ENCODE results near the gene HMOX1. TPM values are rescaled to one million over a fixed set of nuclear protein-coding genes. Genes with fewer than 3 reads are reported as not detected.

Gene HMOX1
- total RNA-seq, 1 donor from 2014 or later, result 54.0 TPM

GRCh38 chr22:35348703-35349102 lies 32.2 kb upstream of the HMOX1 start:
- no peak for DNase-seq
- Histone ChIP-seq H3K4me1 (peaks cover 20% of the 10 kb centered on the region), H3K27me3 (no peaks in the 10 kb centered on the region), H3K4me3 (no peak overlapping the region), H3K27ac (no peak overlapping the region), H3K36me3 (peaks cover 37% of the 10 kb centered on the region), H3K9me3 (no peaks in the 10 kb centered on the region)
- TF ChIP-seq CTCF (IDR thresholded peaks at IDR 0.05), result no peak
- no peak for ATAC-seq
- intact Hi-C loops (cut with DNase I), result no loop called here

- H3K4me1 ChIP-seq, result peaks cover 20% of the 10 kb centered on the region
- no peaks in the 10 kb centered on the region for H3K27me3 ChIP-seq
- no peak for DNase-seq
- H3K4me3 ChIP-seq, result no peak overlapping the region
- peaks cover 32% of the 10 kb centered on the region for H3K36me3 ChIP-seq
- no peak for TF ChIP-seq CTCF (IDR thresholded peaks at IDR 0.05)
- intact Hi-C loops (cut with DNase I), result no loop called here
- no peaks in the 10 kb centered on the region for H3K9me3 ChIP-seq
- ATAC-seq, result no peak
- no peak overlapping the region for H3K27ac ChIP-seq
Measured at GRCh38 chr22:35349368-35349703, 31.6 kb upstream of the HMOX1 start.

- intact Hi-C loops (cut with DNase I), result loop anchor here (10.0 kb wide), 1 partner anchor 235 kb away; no protein-coding TSS in a partner anchor
- Histone ChIP-seq H3K4me1 (peaks cover 20% of the 10 kb centered on the region), H3K9me3 (no peaks in the 10 kb centered on the region), H3K36me3 (peaks cover 26% of the 10 kb centered on the region), H3K27ac (peak overlapping the region; percentile 49), H3K27me3 (no peaks in the 10 kb centered on the region), H3K4me3 (no peak overlapping the region)
- DNase-seq (peak; percentile 69), ATAC-seq (no peak)
- TF ChIP-seq CTCF (IDR thresholded peaks at IDR 0.05), result no peak
Measured at GRCh38 chr22:35349704-35350538, 31.0 kb upstream of the HMOX1 start.

- intact Hi-C loops (cut with DNase I), result loop anchor here (10.0 kb wide), 1 partner anchor 234 kb away; no protein-coding TSS in a partner anchor
- Histone ChIP-seq H3K4me1 (peaks cover 20% of the 10 kb centered on the region), H3K36me3 (peaks cover 17% of the 10 kb centered on the region), H3K27me3 (no peaks in the 10 kb centered on the region), H3K27ac (peak overlapping the region; percentile 49), H3K9me3 (no peaks in the 10 kb centered on the region), H3K4me3 (peak overlapping the region; percentile 51)
- DNase-seq (peak; percentile 95), ATAC-seq (peak; percentile 90)
- peak; percentile 90 for TF ChIP-seq CTCF (IDR thresholded peaks at IDR 0.05)
Measured at GRCh38 chr22:35350539-35351503, 30.1 kb upstream of the HMOX1 start.

GRCh38 chr22:35352214-35353111 lies 28.4 kb upstream of the HMOX1 start:
- Histone ChIP-seq H3K9me3 (no peaks in the 10 kb centered on the region), H3K36me3 (peaks cover 6% of the 10 kb centered on the region), H3K4me1 (peaks cover 20% of the 10 kb centered on the region), H3K27me3 (no peaks in the 10 kb centered on the region), H3K4me3 (no peak overlapping the region), H3K27ac (peak overlapping the region; percentile 78)
- ATAC-seq (peak; percentile 73), DNase-seq (peak; percentile 90)
- intact Hi-C loops (cut with DNase I), result loop anchor here (10.0 kb wide), 1 partner anchor 232 kb away; no protein-coding TSS in a partner anchor
- TF ChIP-seq CTCF (IDR thresholded peaks at IDR 0.05), result peak; percentile 30
